Cortex of kidney (tissue), 1 donor: ENCODE measurements around the gene TUBA1C.
"Not testable (repeated sequence)": the region's sequence is repeated elsewhere in the genome, so short reads cannot be mapped to it uniquely, and the experiment has no call there.

Experiments used
- DNase-seq: peaks from one replicate; lab custom pipeline; 2025; lab: John Stamatoyannopoulos, UW

The TUBA1C gene

GRCh38 chr12:49264873-49265792, at the start of gene TUBA1C:
TUBA1C (plus strand) TSS chr12:49265082; CDS start chr12:49265182, 100 bp downstream.
- DNase-seq, result no peak

GRCh38 chr12:49219417-49220026, 45.4 kb upstream of the TUBA1C start:
- no peak for DNase-seq

DNA sequence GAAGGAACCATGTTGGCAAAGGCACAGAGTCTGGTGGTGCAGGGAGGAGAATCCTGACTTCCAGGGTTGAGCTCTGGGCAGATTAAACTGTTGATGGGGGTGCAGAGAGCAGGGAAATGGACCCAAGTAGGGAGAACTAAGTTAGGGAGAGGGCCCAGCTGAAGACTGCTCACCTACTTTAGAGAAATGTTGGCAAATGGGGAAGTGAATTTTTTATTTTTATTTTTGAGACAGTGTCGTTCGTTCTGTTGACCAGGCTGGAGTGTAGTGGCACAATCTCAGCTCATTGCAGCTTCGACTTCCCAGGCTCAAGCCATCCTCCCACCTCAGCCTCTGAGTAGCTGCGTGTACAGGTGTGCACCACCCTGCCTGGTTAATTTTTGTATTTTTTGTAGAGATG, 43.9 kb upstream of the TUBA1C start:
- no peak for DNase-seq

DNA sequence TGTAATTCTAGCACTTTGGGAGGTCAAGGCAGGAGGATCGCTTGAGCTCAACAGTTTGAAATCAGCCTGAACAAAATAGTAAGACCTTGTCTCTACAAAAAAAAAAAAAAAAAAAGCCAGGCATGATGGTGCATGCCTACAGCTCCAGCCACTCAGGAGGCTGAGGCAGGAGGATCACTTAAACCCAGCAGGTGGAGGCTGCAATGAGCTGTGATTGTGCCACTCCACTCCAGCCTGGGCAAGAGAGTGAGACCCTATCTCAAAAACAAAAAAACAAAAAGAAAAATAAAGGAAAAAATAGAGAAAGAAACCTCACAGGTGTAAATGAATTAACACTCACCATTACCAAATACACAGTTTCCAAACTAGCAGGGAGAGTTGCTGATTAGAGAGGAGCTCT, 41.8 kb upstream of the TUBA1C start:
- no peak for DNase-seq

- DNase-seq, result no peak
Observed at GRCh38 chr12:49223590-49224369, 41.1 kb upstream of the TUBA1C start.

DNA sequence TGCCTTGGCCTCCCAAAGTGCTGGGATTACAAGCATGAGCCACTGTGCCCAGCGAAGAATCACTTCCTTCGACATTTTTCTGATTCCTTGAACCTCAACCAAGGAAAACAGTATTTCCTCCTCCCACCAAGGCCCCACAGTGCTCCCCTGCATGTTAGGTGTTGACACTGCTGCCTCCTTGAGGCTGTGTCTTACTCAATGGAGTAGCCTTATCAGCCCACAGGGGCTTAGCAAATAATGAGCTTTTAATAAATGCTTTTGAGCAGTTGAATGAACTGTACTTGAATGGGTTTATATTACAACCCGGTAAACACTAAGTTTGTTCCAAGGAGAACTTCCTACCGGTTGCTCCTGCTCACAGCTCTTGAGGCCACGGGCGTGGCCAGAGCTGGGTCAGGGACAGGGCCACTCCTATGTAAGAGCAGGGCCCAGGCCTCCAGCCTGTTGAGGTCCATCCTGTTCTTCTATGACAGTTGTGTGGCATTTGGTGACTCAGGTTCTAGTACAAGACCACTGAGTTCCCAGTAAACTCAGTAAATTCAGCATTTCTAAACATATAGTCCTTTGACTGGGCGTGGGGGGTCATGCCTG, 39.2 kb upstream of the TUBA1C start:
- no peak for DNase-seq

DNA sequence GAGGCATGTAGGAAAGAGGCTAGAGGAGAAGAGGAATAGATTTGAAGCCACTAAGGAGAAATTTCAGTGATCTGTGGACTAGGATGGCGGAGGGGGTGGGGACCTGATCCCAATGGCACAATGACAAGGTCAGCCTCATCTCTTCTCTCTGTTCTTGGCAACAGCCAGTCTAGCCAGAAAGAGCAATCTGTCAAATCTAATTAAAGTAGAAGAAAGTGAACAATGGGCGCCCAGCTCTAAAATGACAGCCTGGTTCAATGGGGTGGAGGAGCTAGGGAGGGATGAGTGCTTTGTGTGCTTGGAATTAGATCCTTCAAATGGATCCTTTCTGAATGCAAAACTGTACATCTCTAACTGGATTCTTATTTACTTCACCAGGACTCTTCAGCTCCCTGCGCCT, 37.2 kb upstream of the TUBA1C start:
- no peak for DNase-seq

- no peak for DNase-seq
Observed at GRCh38 chr12:49228653-49229052, 36.2 kb upstream of the TUBA1C start.

- no peak for DNase-seq
Observed at GRCh38 chr12:49230176-49230804, 34.6 kb upstream of the TUBA1C start.

DNA sequence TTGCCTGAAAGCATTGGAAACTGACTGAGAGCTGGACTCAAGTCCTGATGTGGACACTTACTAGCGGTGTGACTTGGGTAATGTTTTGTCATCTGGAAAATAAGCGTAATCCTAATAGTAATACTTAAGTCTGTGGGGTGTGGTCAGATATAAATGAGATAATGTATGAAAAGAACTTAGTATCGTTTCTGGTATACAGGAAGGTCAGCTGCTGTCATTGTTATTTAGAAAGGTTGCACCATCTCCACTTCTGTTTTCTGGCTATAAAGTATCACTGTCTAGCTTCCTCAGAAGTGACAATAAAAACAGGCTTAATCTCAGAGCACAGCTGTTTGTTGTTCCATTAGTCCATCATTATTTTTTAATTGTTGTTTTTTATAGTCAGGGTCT, 34.1 kb upstream of the TUBA1C start:
- DNase-seq, result no peak

GRCh38 chr12:49231878-49232655, 32.8 kb upstream of the TUBA1C start:
- no peak for DNase-seq

DNA sequence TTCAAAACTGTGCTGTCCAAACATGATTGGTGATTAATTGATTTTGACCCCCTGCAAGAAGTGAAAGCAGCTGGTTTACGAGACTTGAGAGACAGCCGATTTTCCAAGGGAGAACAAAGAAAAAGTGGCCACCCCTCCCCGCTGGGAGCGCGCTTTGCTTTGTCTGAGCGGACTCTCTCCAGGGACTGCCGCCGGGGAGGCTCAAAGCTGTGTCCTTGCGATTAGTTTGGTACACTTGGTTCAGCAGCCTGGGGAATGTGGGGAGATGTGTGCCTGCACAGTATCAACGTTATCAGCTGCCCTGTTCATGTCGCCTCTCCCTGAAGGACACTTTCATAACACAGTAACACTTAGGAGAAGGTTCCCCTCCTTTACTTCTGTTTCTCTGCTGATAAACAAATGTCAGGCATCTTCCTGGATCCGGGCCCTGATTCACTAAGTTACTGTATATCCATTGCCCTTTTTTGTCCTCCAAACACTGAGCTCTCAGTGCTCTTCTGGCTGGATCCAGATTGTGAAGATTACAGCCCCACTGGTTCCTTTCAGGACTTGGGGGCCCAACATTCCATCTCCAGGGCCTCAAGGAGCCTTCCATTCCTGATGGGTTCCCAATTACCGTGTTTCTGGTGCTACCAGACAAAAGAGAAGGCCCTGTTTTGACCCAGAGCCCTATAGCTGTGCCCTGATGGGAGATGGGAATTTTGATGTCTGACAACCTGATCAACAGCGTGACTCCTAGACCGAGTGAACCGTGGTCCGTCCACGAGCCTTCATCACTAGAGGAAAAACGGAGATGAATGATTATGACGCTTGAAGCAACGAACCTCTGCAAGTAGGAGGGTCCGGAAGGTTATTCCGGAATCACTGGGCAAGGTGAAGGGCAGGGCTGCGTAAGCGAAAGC, 31.7 kb upstream of the TUBA1C start:
- no peak for DNase-seq

DNA sequence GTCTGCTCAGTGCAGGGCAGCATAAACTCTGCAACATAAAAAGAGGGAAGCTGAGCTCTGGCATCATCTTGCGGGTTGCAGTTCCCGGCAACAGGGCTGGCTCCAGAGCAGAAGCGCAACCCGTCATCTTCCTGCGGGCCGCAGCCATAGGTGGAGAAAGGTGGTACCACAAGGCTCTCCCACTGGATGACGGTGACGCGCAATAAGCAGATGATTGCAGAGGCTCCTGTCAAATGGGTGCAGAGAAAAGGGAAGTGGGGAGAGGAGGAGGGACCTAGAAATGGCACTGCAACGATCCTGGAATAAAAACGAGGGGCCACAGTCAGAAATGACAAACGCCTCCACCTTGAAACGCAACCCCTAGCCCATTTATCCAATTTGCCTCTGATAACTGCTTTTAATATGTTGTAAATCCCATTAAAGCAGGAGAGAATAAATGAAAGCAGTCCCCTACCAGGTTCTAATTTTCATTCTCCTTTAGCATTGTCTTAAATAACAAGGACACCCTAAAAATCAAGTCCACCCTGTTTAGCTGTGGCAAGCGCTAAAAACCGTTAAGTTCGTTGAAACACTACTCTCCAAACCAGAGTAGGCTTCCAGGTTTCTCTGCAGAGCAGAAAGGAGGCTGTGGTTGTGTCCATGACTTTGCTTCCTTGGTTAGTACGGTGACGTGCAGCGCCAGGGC, 30.9 kb upstream of the TUBA1C start:
- DNase-seq, result no peak

DNA sequence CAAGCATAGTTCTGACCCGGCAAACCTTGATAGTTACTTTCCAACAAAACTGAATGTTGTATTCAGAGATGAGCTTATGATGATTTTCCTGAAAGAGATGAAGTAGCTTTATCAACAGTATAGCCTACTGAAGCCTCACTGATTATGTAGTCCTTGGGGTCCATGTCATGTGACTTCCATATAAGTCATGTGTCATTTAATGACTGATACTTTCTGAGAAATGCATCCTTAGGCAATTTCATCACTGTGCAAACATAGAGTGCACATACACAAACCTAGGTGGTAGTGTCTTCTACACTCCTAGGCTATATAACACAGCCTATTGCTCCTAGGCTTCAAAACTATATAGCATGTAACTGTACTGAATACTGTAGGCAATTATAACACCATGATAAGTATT, 28.5 kb upstream of the TUBA1C start:
- no peak for DNase-seq

GRCh38 chr12:49243631-49244030, 21.3 kb upstream of the TUBA1C start:
- no peak for DNase-seq

DNA sequence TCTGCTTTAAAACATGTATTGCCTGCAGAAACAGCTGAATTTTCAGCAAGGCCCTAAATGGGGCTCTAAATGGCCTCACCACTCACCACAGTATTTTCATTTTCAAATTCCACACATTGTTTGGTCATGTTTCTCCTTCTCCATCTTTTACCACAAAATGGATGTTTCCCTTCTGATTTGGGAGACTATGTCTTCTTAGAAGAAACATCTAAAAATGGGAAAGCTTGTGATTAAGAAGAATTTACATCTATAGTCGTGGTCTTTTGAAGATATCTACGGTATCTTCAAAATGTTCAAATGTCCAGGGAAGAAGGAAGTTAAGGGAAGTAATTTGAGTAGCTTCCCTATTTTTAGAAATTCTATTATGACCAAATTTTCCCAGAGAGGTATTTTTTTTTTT, 20.7 kb upstream of the TUBA1C start:
- no peak for DNase-seq

GRCh38 chr12:49251357-49251756, 13.5 kb upstream of the TUBA1C start:
- no peak for DNase-seq

DNA sequence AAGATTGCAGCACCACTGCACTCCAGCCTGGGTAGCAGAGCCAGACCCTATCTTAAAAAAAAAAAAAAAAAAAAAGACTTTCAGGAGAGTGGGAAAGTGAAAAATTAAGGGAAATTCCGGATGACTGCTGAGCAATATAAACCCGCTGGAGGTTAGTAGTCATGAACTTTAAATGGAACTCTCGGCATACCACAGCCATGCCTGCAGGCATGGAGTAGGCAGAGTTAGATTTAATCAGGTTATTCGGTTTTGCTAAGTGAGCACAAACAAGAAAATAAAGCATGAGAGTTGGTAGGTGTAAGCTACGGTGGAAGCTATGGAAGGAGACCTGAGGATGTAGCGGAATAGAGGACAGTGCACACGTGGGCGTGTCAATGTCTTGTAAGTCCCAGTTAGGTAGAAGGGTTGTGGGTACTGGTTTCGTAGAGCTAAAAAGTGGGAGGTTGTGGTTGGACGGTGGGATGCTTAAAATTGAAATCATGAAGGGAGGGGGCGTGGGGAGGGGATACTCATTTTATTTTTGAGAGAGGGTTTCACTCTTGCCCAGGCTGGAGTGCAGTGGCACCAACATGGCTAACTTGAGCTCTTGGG, 11.8 kb upstream of the TUBA1C start:
- no peak for DNase-seq

- not testable (repeated sequence) for DNase-seq
Observed at GRCh38 chr12:49255456-49255855, 9.4 kb upstream of the TUBA1C start.
